Stimulated activated CD4-positive, alpha-beta T cell treated with anti-CD3 and anti-CD28 coated beads, Interleukin-15, amount 100 ng/mL, for 48 hours (primary cell): ENCODE measurements around the gene GINS2.

Experiments
- DNase-seq, 2 donors: peaks; one replicate each; pipeline ENCODE4 v3.0.0-alpha.2; 2020; ENCODE audit warnings: low read depth in 2 of 2

The GINS2 gene

DNA sequence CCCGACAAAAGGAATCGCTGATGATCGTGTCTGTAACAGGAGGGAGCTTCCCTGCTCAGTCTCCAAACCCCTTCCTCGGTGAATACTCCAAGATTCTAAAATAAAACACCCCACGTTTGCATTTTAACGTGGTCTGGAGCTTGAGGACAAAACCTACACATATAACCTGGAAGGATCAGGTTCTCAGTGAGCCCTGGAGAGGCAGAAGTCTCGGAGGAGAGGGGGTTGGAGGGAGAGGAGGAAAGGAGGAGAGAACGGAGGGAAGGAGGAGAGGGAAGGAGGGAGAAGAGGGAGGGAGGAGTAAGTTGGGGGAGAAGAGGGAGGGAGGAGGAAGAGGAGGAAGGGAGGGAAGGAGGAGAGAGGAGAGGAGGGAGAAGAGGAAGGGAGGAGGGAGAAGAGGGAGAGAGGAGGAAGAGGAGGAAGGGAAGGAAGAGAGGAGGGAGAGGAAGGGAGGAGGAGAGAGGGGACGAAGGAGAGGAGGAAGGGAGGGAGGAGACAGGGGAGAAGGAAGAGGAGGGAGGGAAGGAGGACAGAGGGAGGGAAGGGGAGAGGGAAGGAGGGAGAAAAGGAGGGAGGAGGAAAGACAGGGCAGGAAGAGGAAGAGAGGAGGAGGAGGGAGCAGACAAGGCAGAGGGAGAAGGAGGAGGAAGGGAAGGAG lies 27.4 kb upstream of the GINS2 start:
- DNase-seq = no peak

- DNase-seq = no peak
These were observed 26.6 kb upstream of the GINS2 start for GRCh38 chr16:85715169-85716021.

DNA sequence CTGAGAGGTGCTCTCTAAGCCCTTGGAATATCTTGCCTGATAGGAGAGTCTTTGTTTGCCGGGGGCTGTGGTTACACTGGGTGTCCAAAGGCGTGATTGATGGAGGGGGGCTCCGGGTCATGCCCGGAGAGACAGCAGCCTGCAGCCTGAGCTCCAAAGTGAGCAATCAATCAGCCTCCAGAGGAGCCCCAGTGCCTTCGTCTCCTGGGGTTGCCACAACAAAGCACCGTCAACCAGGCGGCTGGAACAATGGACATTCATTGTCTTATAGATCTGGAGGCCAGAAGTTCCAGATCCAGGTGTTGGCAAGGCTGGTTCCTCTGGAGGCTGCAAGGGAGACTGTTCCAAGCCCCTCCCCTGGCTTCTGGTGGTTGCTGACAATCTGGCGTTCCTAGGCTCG lies 24.0 kb upstream of the GINS2 start:
- no peak for DNase-seq

GRCh38 chr16:85711982-85712587 lies 23.3 kb upstream of the GINS2 start:
- no peak for DNase-seq

DNA sequence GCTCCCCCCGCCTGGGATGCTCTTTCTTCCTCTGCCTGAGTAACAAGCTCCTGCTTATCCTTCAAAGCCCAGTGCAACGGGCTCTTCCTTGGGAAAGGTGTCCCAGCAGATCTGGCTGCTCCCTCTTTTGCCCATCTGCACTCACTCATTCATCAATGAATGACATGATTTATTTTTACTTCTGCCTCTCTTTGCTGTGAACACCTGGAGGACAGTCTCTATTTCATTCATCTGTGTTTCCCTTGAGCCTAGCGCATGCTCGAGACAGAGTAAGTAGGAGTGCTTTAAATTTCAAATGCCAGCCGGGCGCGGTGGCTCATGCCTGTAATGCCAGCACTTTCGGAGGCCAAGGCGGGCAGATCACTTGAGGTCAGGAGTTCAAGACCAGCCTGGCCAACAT lies 22.0 kb upstream of the GINS2 start:
- DNase-seq = no peak

DNA sequence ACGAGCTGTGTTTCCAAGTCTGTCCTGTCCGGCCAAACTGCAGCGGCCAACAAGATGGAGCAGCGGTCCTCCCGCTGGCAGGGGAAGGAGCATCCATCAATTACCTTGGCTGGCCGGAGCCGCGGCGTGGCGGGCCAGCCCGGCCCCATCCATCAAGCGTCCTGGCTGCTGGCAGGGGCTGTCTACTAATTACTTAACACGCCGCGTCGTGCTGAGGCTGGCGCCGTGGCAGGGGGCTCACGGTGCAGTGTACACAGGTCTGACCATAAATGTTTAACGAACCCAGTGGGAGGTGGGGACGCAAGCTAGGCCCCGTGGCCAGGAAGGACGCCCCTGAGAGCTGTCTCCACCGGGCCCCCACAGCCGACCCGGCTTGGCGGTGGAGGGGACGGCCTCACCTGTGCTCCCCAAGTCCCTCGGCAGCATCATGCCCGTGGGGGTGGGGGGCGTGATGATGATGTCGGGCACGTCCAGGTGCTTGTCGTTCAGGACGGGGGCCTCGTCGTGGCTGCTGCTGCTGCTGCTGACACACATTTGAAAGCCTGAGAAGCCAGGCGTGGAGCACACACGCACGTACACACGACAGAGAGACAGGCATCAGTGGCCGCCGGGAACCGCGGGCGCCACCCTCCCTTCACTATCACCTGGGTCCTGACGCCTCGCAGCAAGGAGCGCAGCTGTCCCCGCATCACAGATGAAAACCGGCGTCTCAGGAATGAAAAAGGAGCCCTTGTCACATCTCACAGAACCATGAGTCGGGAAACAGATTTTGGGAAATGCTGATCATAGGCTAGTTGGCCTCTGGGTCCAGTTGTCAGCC lies 21.2 kb upstream of the GINS2 start:
- DNase-seq = no peak

DNA sequence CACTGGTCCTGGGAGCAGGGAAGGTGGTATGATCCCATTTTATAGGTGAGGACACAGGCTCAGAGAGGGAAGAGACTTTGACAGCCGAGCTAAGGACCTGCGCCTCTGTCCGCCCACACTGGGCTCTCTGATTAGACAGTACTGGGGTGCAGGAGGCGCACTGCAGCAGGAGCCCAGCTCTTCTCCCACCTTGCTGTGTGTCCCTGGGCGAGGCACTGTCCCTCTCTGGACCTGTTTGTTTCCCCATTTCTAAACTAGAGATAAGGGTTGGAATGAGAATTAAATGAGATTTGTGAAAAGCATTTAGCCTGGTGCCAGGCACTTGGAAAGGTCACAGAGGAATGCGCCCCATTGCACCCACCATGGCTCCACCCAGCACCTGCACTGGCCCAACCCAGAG lies 19.6 kb upstream of the GINS2 start:
- no peak for DNase-seq

- DNase-seq = no peak
These were observed 18.9 kb upstream of the GINS2 start for GRCh38 chr16:85707528-85708095.

GRCh38 chr16:85706449-85707034 lies 17.8 kb upstream of the GINS2 start:
- DNase-seq = no peak

DNA sequence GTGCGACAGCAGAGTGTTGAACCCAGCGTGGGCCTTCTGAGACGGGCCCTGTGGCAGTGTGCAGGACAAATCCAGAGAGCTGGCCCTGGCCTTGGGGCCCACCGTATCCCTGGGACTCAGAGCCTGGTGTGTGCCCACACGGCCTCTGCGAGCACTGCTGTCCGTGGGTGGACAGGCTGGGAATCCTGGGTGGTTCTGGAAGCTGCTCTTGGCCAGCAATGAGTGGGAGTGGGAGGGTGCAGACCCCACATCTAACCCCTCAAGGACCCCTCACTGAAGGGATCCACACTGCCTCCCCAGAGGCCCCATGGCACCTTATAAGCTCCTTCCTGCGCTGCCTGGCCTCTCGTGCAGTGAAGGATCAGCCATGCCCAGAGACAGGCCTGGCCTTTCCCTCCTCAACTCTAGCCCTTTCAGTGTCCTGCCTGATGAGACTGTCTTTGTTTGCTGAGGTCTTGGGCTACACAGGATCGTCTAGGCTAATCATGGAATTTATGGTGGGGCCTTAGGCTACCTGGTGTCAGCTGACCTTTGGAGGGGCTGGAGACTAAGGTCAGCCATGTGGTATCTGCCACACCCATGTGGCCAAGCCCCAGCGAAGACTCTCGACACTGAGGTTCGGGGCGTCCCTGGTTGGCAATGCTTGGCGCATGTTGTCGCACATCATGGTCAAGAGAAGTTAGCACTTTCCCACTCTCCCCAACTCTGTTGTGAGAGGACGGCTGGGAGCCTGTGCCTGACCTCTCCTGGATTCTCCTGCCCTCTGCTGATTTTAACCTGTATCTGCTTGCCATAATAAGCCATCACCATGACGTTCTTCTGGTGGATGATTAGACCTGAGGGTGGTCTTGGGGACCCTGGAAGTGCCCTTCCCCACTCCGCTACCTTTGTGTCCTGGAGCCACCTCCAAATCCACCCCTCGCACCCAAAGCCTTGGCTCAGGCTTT lies 16.4 kb upstream of the GINS2 start:
- DNase-seq = no peak

- DNase-seq = no peak
These were observed 15.3 kb upstream of the GINS2 start for GRCh38 chr16:85704011-85704410.

DNA sequence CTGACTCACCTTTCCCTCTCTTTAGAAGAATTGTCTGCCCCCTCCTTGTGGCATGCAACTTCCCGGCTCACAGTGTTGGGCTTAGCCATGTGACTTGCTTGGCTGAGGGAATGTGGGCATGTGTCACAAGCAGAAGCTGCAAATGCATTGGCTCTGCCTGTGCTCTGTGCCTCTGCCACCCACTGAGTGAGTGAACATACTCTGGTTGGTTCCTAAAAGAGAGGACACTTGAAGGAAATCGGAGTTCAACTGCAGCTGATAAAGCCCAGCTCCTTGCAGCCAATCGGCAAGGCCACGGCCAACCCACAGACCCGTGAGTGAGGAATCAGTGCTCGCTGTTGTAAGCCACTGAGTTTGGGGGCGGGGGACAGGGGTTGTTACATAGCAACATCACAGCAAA lies 10.9 kb upstream of the GINS2 start:
- no peak for DNase-seq

DNA sequence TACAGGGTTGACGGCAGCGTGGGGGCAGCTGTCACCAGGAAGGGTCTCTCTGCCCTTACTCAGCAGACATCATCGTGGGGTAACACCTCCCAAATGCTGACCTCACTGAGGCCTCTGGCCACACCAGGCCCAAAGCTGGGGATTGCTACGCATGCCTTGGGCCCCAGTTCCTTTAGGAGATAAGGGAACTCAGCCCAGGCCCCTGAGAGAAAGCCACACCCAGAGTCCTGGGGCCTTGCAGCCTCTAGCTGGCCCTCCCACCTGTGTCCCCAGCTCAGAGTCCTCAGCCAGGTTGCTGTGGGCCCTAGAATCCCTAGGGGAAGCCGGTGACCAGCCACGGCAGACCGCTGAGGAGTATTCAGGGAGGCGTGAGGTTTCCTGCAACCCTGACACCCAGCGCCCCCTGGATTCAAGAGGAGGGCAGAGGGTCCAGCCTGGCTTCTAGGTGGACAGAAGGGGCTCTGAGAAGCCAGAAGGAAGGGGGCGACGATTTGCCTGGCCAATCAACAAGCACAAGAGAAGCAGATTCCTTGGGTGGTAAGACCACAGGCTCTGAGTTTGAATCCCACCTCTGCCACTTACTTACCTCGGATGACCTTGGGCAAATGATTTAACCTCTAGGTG lies 10.3 kb upstream of the GINS2 start:
- DNase-seq = no peak

- no peak for DNase-seq
These were observed 9.7 kb upstream of the GINS2 start for GRCh38 chr16:85698459-85698891.

DNA sequence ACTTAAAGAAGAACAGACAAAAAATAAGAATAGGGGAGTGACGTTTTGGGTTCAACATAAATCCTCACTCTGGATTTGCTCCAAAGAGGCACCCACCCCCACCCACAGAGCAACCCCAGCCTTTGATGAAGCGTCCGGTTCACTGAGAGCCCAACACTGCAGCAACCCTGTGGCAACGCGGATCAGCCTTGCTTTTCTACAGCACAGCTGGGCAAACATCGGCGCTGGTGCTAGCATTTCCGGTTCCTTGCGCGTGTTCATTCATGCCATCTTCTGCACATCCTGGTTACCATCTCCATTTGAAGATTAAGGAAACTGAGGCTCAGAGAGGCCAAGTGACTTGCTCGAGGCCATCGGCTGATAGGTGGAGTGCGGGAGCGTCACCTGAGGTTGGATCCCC lies 8.7 kb upstream of the GINS2 start:
- no peak for DNase-seq

- DNase-seq = no peak
These were observed 8.0 kb upstream of the GINS2 start for GRCh38 chr16:85696781-85697180.

- no peak for DNase-seq
These were observed 6.7 kb upstream of the GINS2 start for GRCh38 chr16:85695196-85696128.

GRCh38 chr16:85690469-85691064 lies 1.8 kb upstream of the GINS2 start:
- no peak for DNase-seq
